ENCODE measurements around the gene AHRR.
"Not testable (repeated sequence)": the region's sequence is repeated elsewhere in the genome, so short reads cannot be mapped to it uniquely, and the experiment has no call there.

AHRR gene

GRCh38 chr5:401146-402034 lies 79.9 kb downstream of the AHRR start:
- POLR2A ChIA-PET: interaction anchor here (5.5 kb wide), 1 partner anchor 12 kb away, joined by 39 read pairs; no protein-coding TSS in a partner anchor
- CTCF ChIA-PET: no interaction called here
- no peak for DNase-seq (ENCODE audit: extremely low spot score)
- TF ChIP-seq FOXK2 (IDR thresholded peaks at IDR 0.05): no peak
- TF ChIP-seq ELF4 (IDR thresholded peaks at IDR 0.05): no peak
- no peak for TF ChIP-seq ARNT (IDR thresholded peaks at IDR 0.05)
- no peak for TF ChIP-seq PKNOX1 (IDR thresholded peaks at IDR 0.05)
- TF ChIP-seq FOXM1 (IDR thresholded peaks at IDR 0.05; ENCODE audit: borderline replicate concordance): no peak
- TF ChIP-seq NFRKB (IDR thresholded peaks at IDR 0.05): no peak
- no peak for TF ChIP-seq CTBP1 (IDR thresholded peaks at IDR 0.05; ENCODE audit: borderline replicate concordance)
- TF ChIP-seq SUZ12 (IDR thresholded peaks at IDR 0.05): no peak
- no peak for TF ChIP-seq BHLHE40 (IDR thresholded peaks at IDR 0.05; ENCODE audit: borderline replicate concordance)
- no peak for TF ChIP-seq LEF1 (IDR thresholded peaks at IDR 0.05; ENCODE audit: borderline replicate concordance)
- no peak for TF ChIP-seq HDGF (IDR thresholded peaks at IDR 0.05; ENCODE audit: borderline replicate concordance)

DNA sequence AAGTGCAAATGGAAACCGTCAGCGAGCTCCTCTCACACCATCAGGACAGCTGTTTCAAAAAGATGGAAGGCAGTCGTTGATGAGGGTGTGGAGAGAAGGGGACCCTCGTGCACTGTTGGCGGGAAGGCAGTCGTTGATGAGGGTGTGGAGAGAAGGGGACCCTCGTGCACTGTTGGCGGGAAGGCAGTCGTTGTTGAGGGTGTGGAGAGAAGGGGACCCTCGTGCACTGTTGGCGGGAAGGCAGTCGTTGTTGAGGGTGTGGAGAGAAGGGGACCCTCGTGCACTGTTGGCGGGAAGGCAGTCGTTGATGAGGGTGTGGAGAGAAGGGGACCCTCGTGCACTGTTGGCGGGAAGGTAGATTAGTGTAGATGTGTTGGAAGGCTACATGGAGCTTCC lies 80.7 kb downstream of the AHRR start:
- not testable (repeated sequence) for DNase-seq (ENCODE audit: extremely low spot score)
- CTCF ChIA-PET: interaction anchor here (2.3 kb wide), 1 partner anchor 12 kb away, joined by 18 read pairs; no protein-coding TSS in a partner anchor
- POLR2A ChIA-PET: interaction anchor here (5.5 kb wide), 1 partner anchor 11 kb away, joined by 39 read pairs; no protein-coding TSS in a partner anchor

DNA sequence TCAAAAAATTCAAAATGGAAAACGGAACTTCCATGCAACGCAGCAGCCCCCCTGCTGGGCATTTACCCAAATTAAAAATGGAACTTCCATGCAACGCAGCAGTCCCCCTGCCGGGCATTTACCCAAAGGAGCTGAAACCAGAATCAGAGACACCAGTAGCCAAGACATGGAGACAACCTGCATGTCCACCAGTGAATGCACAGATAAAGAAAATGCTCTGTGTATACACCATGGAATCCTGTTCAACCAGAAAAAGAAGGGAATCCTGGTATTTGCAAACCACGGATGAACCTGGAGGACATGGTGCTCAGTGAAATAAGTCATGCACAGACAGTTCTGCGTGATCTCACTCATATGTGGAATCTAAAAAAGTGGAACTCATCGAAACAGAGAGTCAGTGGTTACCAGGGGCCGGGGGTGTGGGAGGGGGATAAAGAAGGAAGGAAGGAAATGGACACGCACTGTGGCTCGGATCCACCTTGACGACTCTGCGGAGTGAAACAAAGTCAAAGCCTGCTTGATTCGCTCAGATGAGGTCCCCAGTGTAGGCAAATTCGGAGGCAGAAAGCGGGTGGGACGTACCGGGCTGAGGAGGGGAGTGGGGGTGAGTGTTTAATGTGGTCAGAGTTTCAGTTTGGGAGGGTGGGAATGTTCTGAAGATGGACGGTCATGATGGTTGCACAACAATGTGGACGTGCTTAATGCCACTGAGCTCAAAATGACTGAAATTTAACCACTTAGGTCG lies 81.3 kb downstream of the AHRR start:
- CTCF ChIA-PET: interaction anchor here (2.3 kb wide), 1 partner anchor 11 kb away, joined by 18 read pairs; no protein-coding TSS in a partner anchor
- POLR2A ChIA-PET: interaction anchor here (5.5 kb wide), 1 partner anchor 11 kb away, joined by 39 read pairs; no protein-coding TSS in a partner anchor
- no peak for DNase-seq (ENCODE audit: extremely low spot score)
- TF ChIP-seq NFRKB (IDR thresholded peaks at IDR 0.05) (no peak), FOXA1 (IDR thresholded peaks at IDR 0.05) (no peak), BHLHE40 (IDR thresholded peaks at IDR 0.05; ENCODE audit: borderline replicate concordance) (no peak), SP1 (IDR thresholded peaks at IDR 0.05) (no peak), L3MBTL2 (conservative IDR thresholded peaks at IDR 0.05) (no peak), PKNOX1 (IDR thresholded peaks at IDR 0.05) (no peak), LEF1 (IDR thresholded peaks at IDR 0.05; ENCODE audit: borderline replicate concordance) (no peak), ELF4 (IDR thresholded peaks at IDR 0.05) (no peak), ARNT (IDR thresholded peaks at IDR 0.05) (no peak), ZNF384 (IDR thresholded peaks at IDR 0.05) (no peak), TARDBP (IDR thresholded peaks at IDR 0.05) (no peak), SUZ12 (IDR thresholded peaks at IDR 0.05) (no peak), FOXK2 (IDR thresholded peaks at IDR 0.05) (no peak), CTBP1 (IDR thresholded peaks at IDR 0.05; ENCODE audit: borderline replicate concordance) (no peak), HDGF (IDR thresholded peaks at IDR 0.05; ENCODE audit: borderline replicate concordance) (no peak), FOXM1 (IDR thresholded peaks at IDR 0.05; ENCODE audit: borderline replicate concordance) (no peak)

DNA sequence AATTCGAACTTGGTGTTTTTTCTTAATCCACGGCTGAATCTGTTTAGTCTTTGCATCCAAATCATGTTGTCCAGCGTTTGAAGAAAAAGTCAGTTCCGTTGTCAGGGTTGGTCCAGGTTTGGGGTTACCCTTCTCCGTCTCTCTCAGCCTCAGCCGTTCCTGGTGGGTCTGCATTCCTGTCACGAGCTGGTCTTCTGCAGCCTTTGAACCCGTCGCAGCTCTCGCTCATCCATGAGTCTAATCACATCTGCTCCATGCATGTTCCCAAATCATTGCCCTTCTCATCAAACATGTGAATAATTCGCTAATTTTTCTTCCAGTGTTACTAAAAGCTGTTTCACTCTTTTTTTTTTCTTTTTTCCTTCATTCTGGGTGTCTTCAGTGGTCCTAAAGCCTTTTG lies 82.5 kb downstream of the AHRR start:
- CTCF ChIA-PET: interaction anchor here (0.8 to 2.3 kb wide), 3 partner anchors 10 to 87 kb away, joined by 4 to 18 read pairs (median 5); no protein-coding TSS in a partner anchor

GRCh38 chr5:404666-405241 lies 83.2 kb downstream of the AHRR start:
- no peak for DNase-seq (ENCODE audit: extremely low spot score)
- CTCF ChIA-PET: interaction anchor here (0.6 to 1.1 kb wide), 2 partner anchors 10 to 88 kb away, joined by 3 to 5 read pairs; no protein-coding TSS in a partner anchor
- TF ChIP-seq BHLHE40 (IDR thresholded peaks at IDR 0.05; ENCODE audit: borderline replicate concordance): no peak
- TF ChIP-seq FOXA1 (IDR thresholded peaks at IDR 0.05): no peak
- TF ChIP-seq L3MBTL2 (conservative IDR thresholded peaks at IDR 0.05): no peak
- TF ChIP-seq FOXK2 (IDR thresholded peaks at IDR 0.05): no peak
- POLR2A ChIA-PET: interaction anchor here (1.6 to 5.5 kb wide), 2 partner anchors 9 to 32 kb away, joined by 3 to 39 read pairs; no protein-coding TSS in a partner anchor

More for the DNA sequence above, 82.5 kb downstream of the AHRR start:
- TF ChIP-seq BHLHE40 (IDR thresholded peaks at IDR 0.05; ENCODE audit: borderline replicate concordance) (no peak), L3MBTL2 (conservative IDR thresholded peaks at IDR 0.05) (no peak), ZNF384 (IDR thresholded peaks at IDR 0.05) (no peak)
- DNase-seq (ENCODE audit: extremely low spot score): no peak
- POLR2A ChIA-PET: interaction anchor here (1.6 to 5.5 kb wide), 2 partner anchors 10 to 31 kb away, joined by 3 to 39 read pairs; no protein-coding TSS in a partner anchor

GRCh38 chr5:405421-405820 lies 83.9 kb downstream of the AHRR start:
- ChIA-PET CTCF (interaction anchor here (0.6 kb wide), 1 partner anchor 9 kb away, joined by 3 read pairs; no protein-coding TSS in a partner anchor), POLR2A (interaction anchor here (0.5 to 5.5 kb wide), 2 partner anchors 8 to 32 kb away, joined by 3 to 39 read pairs; no protein-coding TSS in a partner anchor)
- TF ChIP-seq CTBP1 (IDR thresholded peaks at IDR 0.05; ENCODE audit: borderline replicate concordance): no peak
- TF ChIP-seq PKNOX1 (IDR thresholded peaks at IDR 0.05): no peak
- no peak for TF ChIP-seq LEF1 (IDR thresholded peaks at IDR 0.05; ENCODE audit: borderline replicate concordance)
- TF ChIP-seq HDGF (IDR thresholded peaks at IDR 0.05; ENCODE audit: borderline replicate concordance): no peak
- TF ChIP-seq SP1 (IDR thresholded peaks at IDR 0.05): no peak
- no peak for TF ChIP-seq BHLHE40 (IDR thresholded peaks at IDR 0.05; ENCODE audit: borderline replicate concordance)
- TF ChIP-seq FOXK2 (IDR thresholded peaks at IDR 0.05): no peak
- no peak for TF ChIP-seq FOXM1 (IDR thresholded peaks at IDR 0.05; ENCODE audit: borderline replicate concordance)
- no peak for TF ChIP-seq L3MBTL2 (conservative IDR thresholded peaks at IDR 0.05)
- no peak for TF ChIP-seq FOXA1 (IDR thresholded peaks at IDR 0.05)
- TF ChIP-seq ZNF384 (IDR thresholded peaks at IDR 0.05): no peak
- TF ChIP-seq TARDBP (IDR thresholded peaks at IDR 0.05): no peak
- TF ChIP-seq NFRKB (IDR thresholded peaks at IDR 0.05): no peak
- no peak for TF ChIP-seq ARNT (IDR thresholded peaks at IDR 0.05)
- TF ChIP-seq SUZ12 (IDR thresholded peaks at IDR 0.05): no peak
- no peak for TF ChIP-seq ELF4 (IDR thresholded peaks at IDR 0.05)
- no peak for DNase-seq (ENCODE audit: extremely low spot score)
